WERI-Rb-1 (cell line): Measurements from ENCODE around the gene OR6K6.

Experiments
- DNase-seq: peaks from one replicate; pipeline ENCODE4 v3.0.0-alpha.2; 2020
- H3K27ac ChIP-seq: fragments of 250-450 bp; sonication (Bioruptor Pico); 2 replicates; pipeline ENCODE4 v1.5.1; 2020; ENCODE audit warnings: mild to moderate bottlenecking, moderate library complexity
- H3K27me3 ChIP-seq: fragments of 250-450 bp; sonication (Bioruptor Pico); 2 replicates; pipeline ENCODE4 v1.5.1; 2021; ENCODE audit warnings: mild to moderate bottlenecking, low read depth, moderate library complexity; ENCODE audit not compliant: insufficient read depth, severe bottlenecking
- H3K36me3 ChIP-seq: fragments of 250-450 bp; sonication (Bioruptor Pico); 2 replicates; pipeline ENCODE4 v1.5.1; 2020; ENCODE audit warnings: mild to moderate bottlenecking, moderate library complexity
- H3K4me3 ChIP-seq: 2 replicates; pipeline ENCODE4 v1.5.1; 2011; ENCODE audit warnings: low read depth, mild to moderate bottlenecking, control low read depth, low read length
- H3K9me3 ChIP-seq: fragments of 250-450 bp; sonication (Bioruptor Pico); 2 replicates; pipeline ENCODE4 v1.5.1; 2021; ENCODE audit warnings: mild to moderate bottlenecking, moderate library complexity; ENCODE audit not compliant: severe bottlenecking
- CTCF ChIP-seq: IDR thresholded peaks from 2 replicates; pipeline ENCODE4 v1.5.1; 2011; ENCODE audit warnings: low read depth, mild to moderate bottlenecking, control low read depth, inconsistent platforms, low read length

Gene OR6K6

DNA sequence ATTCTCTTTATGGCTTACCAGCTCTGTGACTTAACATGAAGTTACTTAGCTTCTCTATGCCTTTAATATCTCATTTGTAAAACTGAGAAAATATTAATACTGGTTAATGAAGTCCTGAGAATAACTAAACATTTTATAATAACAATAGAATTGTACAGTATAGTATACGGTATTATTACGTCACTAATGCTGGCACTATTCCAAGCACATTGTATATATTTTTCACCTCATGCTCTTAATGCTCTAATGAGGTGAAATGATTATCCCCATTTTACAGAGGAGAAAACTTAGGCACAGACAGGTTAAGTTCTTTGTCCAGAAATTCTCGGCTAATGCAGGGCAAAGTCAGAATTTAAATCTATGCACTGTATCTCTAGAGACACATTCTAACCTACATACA is 34.9 kb upstream of the OR6K6 start:
- no peak for TF ChIP-seq CTCF
- Histone ChIP-seq H3K4me3 (no peak overlapping the region), H3K36me3 (no peaks in the 10 kb centered on the region), H3K27me3 (peaks cover 78% of the 10 kb centered on the region), H3K9me3 (no peaks in the 10 kb centered on the region), H3K27ac (no peak overlapping the region)
- no peak for DNase-seq

DNA sequence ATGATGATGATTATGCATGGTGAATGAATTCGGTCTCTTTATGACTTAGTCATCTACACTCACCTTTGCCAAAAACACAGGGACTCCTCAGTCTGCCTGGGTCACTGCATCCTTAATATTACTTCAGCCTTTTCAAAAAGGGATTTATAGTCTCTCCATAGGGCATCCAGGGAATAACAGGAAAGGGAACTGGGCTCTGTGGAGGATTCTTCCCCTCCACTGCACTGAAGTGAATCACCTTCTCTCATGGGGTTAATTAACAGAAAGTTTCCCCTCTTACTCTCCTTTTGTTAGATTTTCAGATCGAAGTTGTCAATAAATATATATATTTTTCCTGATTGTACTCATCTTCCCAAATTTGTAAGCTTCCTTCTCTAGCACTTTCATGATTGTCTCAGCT is 33.9 kb upstream of the OR6K6 start, which contains the start of gene OR6K3:
TSS of gene OR6K3 (minus strand) at position 101 of the 400 bp plus-strand sequence. CDS start 2,605 bp downstream, outside the sequence.
- no peak for DNase-seq
- Histone ChIP-seq H3K9me3 (no peaks in the 10 kb centered on the region), H3K27me3 (peaks cover 78% of the 10 kb centered on the region), H3K27ac (no peak within 1 kb of the TSS), H3K4me3 (no peak within 1 kb of the TSS), H3K36me3 (no peaks in the 10 kb centered on the region)
- TF ChIP-seq CTCF: no peak

DNA sequence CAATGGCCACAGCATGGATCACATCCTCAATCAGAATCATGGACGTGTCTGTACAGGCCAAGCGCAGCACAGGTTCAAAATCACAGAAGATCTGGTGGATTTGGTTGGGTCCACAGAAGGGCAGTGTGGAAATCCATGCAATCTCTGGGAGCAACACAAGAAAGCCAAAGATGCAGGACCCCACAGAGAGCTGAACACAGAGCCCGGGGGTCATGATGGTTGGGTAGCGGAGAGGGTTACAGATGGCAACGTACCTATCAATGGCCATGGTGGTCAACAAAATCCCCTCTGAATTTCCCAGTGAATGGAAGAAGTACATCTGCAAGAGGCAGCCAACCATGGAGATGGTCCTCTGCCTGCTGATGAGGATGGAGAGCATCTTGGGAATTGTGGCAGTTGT is 30.1 kb upstream of the OR6K6 start:
- H3K9me3 ChIP-seq: no peaks in the 10 kb centered on the region
- no peak overlapping the region for H3K27ac ChIP-seq
- TF ChIP-seq CTCF: no peak
- no peaks in the 10 kb centered on the region for H3K36me3 ChIP-seq
- peaks cover 66% of the 10 kb centered on the region for H3K27me3 ChIP-seq
- DNase-seq: no peak
- no peak overlapping the region for H3K4me3 ChIP-seq

DNA sequence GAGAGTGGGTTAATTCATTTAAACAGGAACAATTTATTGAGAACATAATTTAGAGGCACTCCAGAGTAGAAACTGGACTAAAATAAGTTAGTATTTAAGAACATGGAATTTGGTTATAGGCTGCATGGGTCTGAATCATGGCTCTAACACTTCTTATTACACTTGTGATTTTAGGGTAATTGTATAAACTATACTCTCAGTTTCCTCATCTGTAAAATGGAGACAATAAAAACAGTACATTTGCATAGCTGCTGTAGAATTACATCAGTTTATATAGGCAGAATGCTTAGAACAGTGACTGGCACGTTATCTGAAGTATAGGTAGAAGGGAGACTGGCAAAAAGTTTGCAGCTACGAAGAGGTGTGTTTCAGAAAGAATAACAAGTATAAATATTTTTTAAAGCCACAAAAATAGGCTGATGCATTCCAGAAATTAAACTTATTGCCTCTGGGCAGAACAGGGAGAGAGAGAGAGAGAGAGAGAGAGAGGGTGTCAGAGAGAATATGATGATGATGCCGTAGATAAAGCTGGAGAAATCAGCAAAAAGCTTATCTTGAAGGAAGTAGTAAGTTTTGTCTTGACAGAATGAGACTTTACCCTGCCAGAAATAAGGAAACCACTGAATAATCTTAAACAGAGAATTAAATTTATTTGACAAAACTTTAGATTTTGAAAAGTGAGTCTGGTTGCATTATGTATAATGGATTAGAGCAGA is 25.9 kb upstream of the OR6K6 start:
- Histone ChIP-seq H3K36me3 (no peaks in the 10 kb centered on the region), H3K27ac (no peak overlapping the region)

DNA sequence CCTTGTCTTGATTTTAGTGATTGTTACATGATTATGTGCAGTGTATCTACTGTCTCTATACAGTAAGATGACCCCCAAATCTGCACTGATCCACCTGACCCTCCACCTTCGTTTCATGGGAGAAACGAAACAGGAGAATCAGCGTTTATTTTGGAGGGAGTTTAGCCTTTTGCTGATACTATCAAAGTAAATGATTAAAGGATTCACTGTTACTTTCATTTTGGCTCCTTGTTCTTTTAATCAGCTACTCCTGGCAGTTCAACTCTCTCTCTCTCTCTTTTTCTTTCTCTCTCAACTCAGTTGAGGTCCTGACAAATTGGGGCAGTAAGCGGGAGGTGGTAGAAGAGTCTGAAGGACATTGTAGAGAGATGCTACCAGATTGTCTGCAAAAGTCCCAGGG is 24.1 kb upstream of the OR6K6 start:
- Histone ChIP-seq H3K4me3 (no peak overlapping the region), H3K27ac (no peak overlapping the region), H3K36me3 (no peaks in the 10 kb centered on the region), H3K27me3 (peaks cover 70% of the 10 kb centered on the region), H3K9me3 (no peaks in the 10 kb centered on the region)
- DNase-seq: no peak
- TF ChIP-seq CTCF: no peak

More for the DNA sequence above, 25.9 kb upstream of the OR6K6 start:
- TF ChIP-seq CTCF: no peak
- no peaks in the 10 kb centered on the region for H3K9me3 ChIP-seq
- no peak for DNase-seq
- H3K4me3 ChIP-seq: no peak overlapping the region
- H3K27me3 ChIP-seq: peaks cover 72% of the 10 kb centered on the region

DNA sequence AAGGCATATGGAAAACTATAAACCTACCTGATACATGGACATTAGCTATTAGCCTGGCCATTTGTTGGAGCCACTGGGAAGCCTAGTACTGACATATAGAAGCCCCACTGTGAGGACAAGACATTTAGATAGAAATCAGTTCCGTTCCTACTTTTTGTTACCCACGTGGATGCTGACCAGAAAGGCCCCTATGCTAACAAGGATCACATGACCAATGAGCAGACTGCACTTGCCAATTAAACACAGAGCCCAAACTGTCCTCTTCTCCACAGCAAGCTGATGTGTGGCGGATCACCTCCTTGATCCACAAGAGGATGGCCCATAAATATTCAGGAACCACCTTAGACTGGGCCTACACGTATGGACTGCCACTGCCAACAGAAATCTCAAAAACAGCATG is 22.8 kb upstream of the OR6K6 start:
- H3K36me3 ChIP-seq: no peaks in the 10 kb centered on the region
- peaks cover 61% of the 10 kb centered on the region for H3K27me3 ChIP-seq
- DNase-seq: no peak
- no peak for TF ChIP-seq CTCF
- H3K9me3 ChIP-seq: no peaks in the 10 kb centered on the region
- H3K27ac ChIP-seq: no peak overlapping the region
- no peak overlapping the region for H3K4me3 ChIP-seq
